GM18861 (cell line): ENCODE results near the gene GJB5.
A peak's percentile ranks its signal among the peaks of the same experiment; 100 is the strongest.

Source experiments
- ATAC-seq: cut with Tn5 transposase; IDR thresholded peaks from one replicate; pipeline ENCODE4 v1.9.1; 2021; ENCODE audit not compliant: unreplicated experiment

GJB5 gene

GRCh38 chr1:34792868-34793727 is 38.3 kb downstream of the GJB5 start, which contains the start of gene GJA4:
Gene GJA4 (plus strand): TSS chr1:34792999. CDS start chr1:34794214, 1,215 bp downstream.
- no peak for ATAC-seq

GRCh38 chr1:34794001-34794789 is 39.3 kb downstream of the GJB5 start:
- ATAC-seq: no peak

GRCh38 chr1:34794790-34795180 is 39.9 kb downstream of the GJB5 start:
- no peak for ATAC-seq

GRCh38 chr1:34795916-34796315 is 41.1 kb downstream of the GJB5 start:
- no peak for ATAC-seq

GRCh38 chr1:34796990-34797389 is 42.1 kb downstream of the GJB5 start:
- ATAC-seq: peak; percentile 59

GRCh38 chr1:34800214-34800613 is 45.4 kb downstream of the GJB5 start:
- ATAC-seq: no peak

- ATAC-seq: no peak
Measured at GRCh38 chr1:34803770-34804169, 48.9 kb downstream of the GJB5 start.

- ATAC-seq: no peak
Measured at GRCh38 chr1:34806396-34806795, 51.5 kb downstream of the GJB5 start.
